Fibroblast of lung (primary cell): ENCODE measurements around the gene FRMD6.

Source experiments
- EZH2 ChIP-seq: IDR thresholded peaks from 2 replicates; pipeline ENCODE4 v1.5.1; 2012; ENCODE audit warnings: low read length, control low read depth, mild to moderate bottlenecking; ENCODE audit errors: missing control alignments
- TF ChIP-seq, protein P1 (sequence below), 2 donors: IDR thresholded peaks in 1 of 2; conservative IDR thresholded peaks in 1 of 2; 1 replicate in 1 of 2; 2 replicates in 1 of 2; pipeline ENCODE4 v1.5.1; 2011 to 2012; ENCODE audit warnings: low read length in 2 of 2, control low read depth in 1 of 2, inconsistent platforms in 1 of 2, low read depth in 1 of 2, mild to moderate bottlenecking in 1 of 2

DNA sequence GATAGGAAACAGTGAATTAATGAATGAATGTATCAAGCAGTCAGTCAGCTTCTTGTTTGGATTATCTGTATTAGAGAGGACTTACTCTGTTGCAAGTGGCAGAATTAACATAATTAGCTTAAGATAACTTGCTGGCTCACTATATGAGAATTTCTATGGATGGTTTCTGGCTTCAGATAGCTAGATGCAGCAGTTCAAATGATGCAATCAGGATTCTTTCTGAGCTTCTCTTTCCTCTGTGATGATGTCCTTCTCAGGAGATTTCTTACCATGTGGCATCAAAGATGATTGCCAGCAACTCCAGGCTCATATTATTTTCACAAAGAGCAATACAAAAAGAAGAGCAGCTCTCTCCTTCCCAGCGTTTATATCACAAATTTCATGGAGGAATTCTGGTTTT lies 30.7 kb downstream of the FRMD6 start:
- TF ChIP-seq, protein P1, sequence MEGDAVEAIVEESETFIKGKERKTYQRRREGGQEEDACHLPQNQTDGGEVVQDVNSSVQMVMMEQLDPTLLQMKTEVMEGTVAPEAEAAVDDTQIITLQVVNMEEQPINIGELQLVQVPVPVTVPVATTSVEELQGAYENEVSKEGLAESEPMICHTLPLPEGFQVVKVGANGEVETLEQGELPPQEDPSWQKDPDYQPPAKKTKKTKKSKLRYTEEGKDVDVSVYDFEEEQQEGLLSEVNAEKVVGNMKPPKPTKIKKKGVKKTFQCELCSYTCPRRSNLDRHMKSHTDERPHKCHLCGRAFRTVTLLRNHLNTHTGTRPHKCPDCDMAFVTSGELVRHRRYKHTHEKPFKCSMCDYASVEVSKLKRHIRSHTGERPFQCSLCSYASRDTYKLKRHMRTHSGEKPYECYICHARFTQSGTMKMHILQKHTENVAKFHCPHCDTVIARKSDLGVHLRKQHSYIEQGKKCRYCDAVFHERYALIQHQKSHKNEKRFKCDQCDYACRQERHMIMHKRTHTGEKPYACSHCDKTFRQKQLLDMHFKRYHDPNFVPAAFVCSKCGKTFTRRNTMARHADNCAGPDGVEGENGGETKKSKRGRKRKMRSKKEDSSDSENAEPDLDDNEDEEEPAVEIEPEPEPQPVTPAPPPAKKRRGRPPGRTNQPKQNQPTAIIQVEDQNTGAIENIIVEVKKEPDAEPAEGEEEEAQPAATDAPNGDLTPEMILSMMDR (conservative IDR thresholded peaks at IDR 0.05 in 1 of 2, IDR thresholded peaks at IDR 0.05 in 1 of 2; ENCODE audit: low read depth in 1 of 2, low read length in 2 of 2): no peak
- no peak for TF ChIP-seq EZH2
